SHP77 (cell line): ENCODE measurements around the gene SLC26A9.
"Not testable (repeated sequence)": the region's sequence is repeated elsewhere in the genome, so short reads cannot be mapped to it uniquely, and the experiment has no call there.

ENCODE experiments used
- DNase-seq, 2 experiments: peaks; one replicate each; lab custom pipeline; 2025; lab: John Stamatoyannopoulos, UW

The SLC26A9 gene

GRCh38 chr1:205925736-205926135 is 17.5 kb downstream of the SLC26A9 start:
- no peak for DNase-seq

- DNase-seq, result no peak
Observed at GRCh38 chr1:205924460-205924790, 18.8 kb downstream of the SLC26A9 start.

GRCh38 chr1:205923651-205924459 is 19.4 kb downstream of the SLC26A9 start:
- no peak for DNase-seq

GRCh38 chr1:205922806-205923205 is 20.4 kb downstream of the SLC26A9 start:
- DNase-seq, result no peak

GRCh38 chr1:205922314-205922713 is 20.9 kb downstream of the SLC26A9 start:
- DNase-seq, result no peak

- DNase-seq, result no peak
Observed at GRCh38 chr1:205921570-205921909, 21.7 kb downstream of the SLC26A9 start.

GRCh38 chr1:205920861-205921569 is 22.2 kb downstream of the SLC26A9 start:
- no peak for DNase-seq

GRCh38 chr1:205920159-205920558 is 23.1 kb downstream of the SLC26A9 start:
- DNase-seq, result no peak

- DNase-seq, result peak; percentile 48 to 54
Observed at GRCh38 chr1:205918955-205919746, 24.1 kb downstream of the SLC26A9 start.

- DNase-seq, result no peak
Observed at GRCh38 chr1:205917466-205918238, 25.6 kb downstream of the SLC26A9 start.

- no peak for DNase-seq
Observed at GRCh38 chr1:205916541-205916940, 26.7 kb downstream of the SLC26A9 start.

GRCh38 chr1:205915354-205915990 is 27.8 kb downstream of the SLC26A9 start:
- no peak for DNase-seq

GRCh38 chr1:205914730-205915129 is 28.5 kb downstream of the SLC26A9 start:
- DNase-seq, result no peak

GRCh38 chr1:205914155-205914507 is 29.1 kb downstream of the SLC26A9 start:
- DNase-seq, result no peak

- no peak for DNase-seq
Observed at GRCh38 chr1:205913451-205914154, 29.7 kb downstream of the SLC26A9 start.

GRCh38 chr1:205907794-205908193 is 35.5 kb downstream of the SLC26A9 start:
- no peak for DNase-seq

- not testable (repeated sequence) for DNase-seq
Observed at GRCh38 chr1:205905095-205905494, 38.2 kb downstream of the SLC26A9 start.

GRCh38 chr1:205896351-205896750 is 46.9 kb downstream of the SLC26A9 start:
- no peak for DNase-seq

- not testable (repeated sequence) for DNase-seq
Observed at GRCh38 chr1:205894119-205894518, 49.1 kb downstream of the SLC26A9 start.

GRCh38 chr1:205892175-205892574 is 51.1 kb downstream of the SLC26A9 start:
- DNase-seq, result not testable (repeated sequence)

GRCh38 chr1:205891481-205891880 is 51.8 kb downstream of the SLC26A9 start:
- DNase-seq, result not testable (repeated sequence)
